GM12875 (cell line): ENCODE measurements around the gene CNRIP1.

ENCODE experiments used
- H3K4me3 ChIP-seq: one replicate; pipeline ENCODE4 v1.5.1; 2011; ENCODE audit warnings: low read depth, low read length, control low read depth
- TF ChIP-seq, protein P1 (sequence below): IDR thresholded peaks from 2 replicates; pipeline ENCODE4 v1.5.1; 2011; ENCODE audit warnings: low read depth, mild to moderate bottlenecking, control low read depth, inconsistent platforms, low read length, moderate library complexity, borderline replicate concordance; ENCODE audit not compliant: insufficient read depth

The CNRIP1 gene

DNA sequence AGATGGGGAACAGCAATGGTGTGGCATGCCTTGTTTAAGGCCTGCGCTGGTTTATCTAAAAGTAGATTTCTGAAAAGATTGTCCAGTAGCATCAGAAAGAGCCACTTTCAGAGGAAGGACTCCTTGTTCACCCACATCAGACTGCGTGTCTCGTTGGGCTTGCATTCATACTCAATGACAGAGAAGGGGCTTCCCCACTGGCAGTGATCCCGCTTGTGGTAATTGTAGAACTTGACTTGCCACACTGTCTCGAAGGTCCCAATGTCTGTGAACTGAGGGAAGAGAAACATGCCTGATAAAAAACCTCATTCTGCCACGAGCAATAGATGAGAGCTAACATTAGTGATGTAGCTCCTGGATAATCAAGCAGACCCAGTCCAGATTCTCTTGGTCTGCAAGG lies 26.0 kb downstream of the CNRIP1 start:
- H3K4me3 ChIP-seq: no peak overlapping the region
- TF ChIP-seq, protein P1, sequence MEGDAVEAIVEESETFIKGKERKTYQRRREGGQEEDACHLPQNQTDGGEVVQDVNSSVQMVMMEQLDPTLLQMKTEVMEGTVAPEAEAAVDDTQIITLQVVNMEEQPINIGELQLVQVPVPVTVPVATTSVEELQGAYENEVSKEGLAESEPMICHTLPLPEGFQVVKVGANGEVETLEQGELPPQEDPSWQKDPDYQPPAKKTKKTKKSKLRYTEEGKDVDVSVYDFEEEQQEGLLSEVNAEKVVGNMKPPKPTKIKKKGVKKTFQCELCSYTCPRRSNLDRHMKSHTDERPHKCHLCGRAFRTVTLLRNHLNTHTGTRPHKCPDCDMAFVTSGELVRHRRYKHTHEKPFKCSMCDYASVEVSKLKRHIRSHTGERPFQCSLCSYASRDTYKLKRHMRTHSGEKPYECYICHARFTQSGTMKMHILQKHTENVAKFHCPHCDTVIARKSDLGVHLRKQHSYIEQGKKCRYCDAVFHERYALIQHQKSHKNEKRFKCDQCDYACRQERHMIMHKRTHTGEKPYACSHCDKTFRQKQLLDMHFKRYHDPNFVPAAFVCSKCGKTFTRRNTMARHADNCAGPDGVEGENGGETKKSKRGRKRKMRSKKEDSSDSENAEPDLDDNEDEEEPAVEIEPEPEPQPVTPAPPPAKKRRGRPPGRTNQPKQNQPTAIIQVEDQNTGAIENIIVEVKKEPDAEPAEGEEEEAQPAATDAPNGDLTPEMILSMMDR: no peak

DNA sequence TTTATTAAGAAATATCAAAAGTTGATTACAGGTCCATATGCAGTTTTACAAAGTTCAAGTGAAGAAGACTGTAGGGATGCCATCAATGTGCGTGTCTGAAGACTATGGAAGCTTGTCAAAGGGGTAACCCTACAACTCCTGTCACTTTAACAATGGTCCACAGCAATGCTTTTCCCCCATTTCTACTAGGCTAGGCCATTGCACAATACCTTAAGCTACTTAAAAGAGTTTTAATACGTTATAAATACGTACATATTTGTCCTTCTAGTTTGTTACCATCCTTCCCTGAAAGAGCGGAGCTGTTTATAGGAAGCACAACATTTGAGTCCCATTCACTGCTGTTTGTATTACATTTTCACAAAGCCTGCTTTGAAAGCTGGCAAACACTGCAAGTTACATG lies 26.7 kb downstream of the CNRIP1 start:
- TF ChIP-seq, protein P1: no peak
- H3K4me3 ChIP-seq: no peak overlapping the region

DNA sequence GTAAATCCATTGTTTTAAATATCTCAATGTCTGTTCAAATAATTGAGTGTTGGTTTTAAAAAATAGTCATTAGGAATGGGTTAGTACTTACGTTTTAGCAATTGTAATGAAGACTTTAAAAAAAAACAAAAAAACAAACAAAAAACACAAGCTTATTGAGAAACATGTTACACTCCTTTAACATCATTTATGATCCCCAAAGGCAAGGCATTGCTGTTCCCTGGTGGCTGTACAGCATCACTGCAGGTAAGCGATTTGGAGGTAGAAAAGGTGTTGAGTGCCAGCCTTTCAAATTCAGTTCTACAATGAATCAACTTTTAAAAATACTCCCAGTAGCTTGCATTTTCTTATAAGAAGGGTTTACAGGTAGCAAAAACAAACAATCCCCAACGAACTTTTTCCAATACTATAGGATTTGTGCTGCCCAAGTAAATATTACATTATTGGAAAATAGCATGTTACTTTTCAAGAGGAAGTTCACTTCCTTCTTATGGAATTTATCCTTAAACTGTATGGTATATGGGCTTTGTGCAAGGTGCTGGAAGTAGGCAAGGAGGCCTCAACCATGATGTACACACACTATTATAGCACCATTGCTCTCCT lies 27.5 kb downstream of the CNRIP1 start:
- TF ChIP-seq, protein P1: peak; percentile 90

DNA sequence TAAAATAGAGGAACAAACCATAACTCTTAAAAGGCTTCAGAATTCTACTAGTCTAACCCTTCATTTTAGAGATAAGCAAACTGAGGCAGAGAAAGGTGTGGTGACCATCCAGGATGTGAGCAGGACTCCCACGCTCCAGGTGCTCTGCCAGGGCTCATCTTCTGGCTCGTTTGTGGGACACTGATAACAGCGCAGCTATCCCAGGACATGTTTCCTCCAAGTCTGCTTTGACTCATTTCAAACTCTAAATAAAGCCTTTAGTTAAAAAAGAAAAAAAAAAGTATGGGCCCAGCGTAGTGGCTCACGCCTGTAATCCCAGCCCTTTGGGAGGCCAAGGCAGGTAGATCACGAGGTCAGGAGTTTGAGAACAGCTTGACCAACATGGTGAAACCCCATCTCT lies 28.4 kb downstream of the CNRIP1 start:
- TF ChIP-seq, protein P1: no peak
- no peak overlapping the region for H3K4me3 ChIP-seq

More for the DNA sequence above, 27.5 kb downstream of the CNRIP1 start:
- no peak overlapping the region for H3K4me3 ChIP-seq

DNA sequence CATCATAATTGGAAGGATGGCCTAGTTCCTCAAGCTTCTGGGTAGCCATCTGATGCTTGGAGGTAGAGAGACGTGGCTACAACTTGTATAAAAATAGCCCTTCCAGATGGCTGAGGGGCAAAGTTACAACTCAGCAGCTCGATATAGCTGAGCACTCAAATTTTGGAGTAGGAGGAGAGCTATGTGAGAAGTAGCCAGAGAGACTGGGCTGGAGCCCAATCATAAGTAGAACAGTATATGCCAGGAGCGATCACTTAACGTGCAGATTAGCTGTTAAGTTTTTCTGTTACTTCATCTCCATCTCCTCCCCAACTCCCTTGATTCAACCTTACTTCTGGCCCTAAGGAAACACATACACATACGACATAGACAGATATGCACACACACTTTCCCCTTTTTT lies 28.8 kb downstream of the CNRIP1 start:
- TF ChIP-seq, protein P1: no peak

DNA sequence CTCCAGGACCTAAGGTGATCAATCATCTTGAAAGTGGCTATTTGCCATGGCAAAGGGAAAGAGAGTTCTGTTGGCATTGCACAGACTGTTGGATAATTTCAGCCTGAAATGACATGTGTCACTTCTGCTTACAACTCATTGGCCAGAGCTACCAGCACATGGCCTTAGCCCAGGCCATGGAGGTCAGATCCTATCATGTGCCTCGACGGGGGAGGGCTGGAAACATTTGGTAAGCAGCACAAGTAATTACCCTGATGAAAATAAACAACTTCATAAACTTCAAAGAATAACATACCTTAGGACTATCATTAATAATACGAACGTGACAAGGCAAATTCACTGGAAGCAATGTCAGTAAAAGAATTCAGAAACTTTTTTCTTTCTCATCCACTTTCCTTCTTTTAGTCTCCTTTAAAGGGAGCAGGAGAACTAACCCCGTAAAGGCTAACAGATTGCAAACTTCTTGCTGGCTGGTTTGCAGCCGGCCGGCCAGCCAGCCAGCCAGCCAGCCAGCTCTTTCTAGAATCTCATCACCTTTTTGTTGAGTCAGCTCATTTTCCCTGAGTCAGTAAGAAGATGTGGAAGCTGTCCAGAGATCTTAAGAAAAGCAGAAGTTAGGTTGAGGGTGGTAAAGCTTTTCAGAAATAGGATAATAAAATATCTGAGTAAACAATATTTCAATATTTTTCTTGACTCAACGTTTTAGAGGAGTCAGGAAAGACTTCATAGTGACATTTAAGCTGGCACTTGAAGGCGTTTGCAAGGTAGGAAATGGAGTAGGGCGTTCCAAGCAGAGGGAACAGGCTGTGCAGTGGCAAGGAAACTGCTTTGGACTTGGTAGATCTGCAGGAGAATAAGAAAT lies 31.9 kb downstream of the CNRIP1 start:
- TF ChIP-seq, protein P1: no peak
- H3K4me3 ChIP-seq: no peak overlapping the region

More for the DNA sequence above, 28.8 kb downstream of the CNRIP1 start:
- no peak overlapping the region for H3K4me3 ChIP-seq

DNA sequence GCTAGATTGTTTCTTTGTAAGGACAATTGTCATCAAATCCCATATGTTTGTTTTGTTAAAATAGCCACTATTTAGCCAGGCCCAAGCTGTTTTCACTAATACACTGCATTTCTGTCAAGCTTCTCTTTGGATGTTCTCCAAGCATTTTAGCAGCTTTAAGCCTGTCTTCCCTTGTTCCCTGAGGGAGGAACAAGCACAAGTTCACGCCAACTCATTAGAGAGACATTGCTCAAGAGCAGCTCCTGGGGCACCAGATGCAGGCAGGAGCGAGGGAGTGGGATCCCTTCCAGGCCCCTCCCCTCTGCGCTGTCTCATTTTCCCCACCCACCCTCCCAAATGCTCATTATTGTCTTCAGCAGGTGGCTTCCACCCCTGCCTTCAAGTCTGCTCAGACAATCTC lies 34.9 kb downstream of the CNRIP1 start:
- TF ChIP-seq, protein P1: no peak
- H3K4me3 ChIP-seq: no peak overlapping the region
